Neural crest cell (in vitro differentiated cells): Measurements from ENCODE around the gene MYRF. TPM values are rescaled to one million over a fixed set of nuclear protein-coding genes. Genes with fewer than 3 reads are reported as not detected.

Experiments used
- DNase-seq: peaks from one replicate; pipeline ENCODE4 v3.0.0; 2021; ENCODE audit warnings: low read depth, mixed read lengths, low spot score
- H3K27ac Mint-ChIP-seq: one replicate; pipeline ENCODE4 v1.8.0; 2021; ENCODE audit warnings: mild to moderate bottlenecking, mixed read lengths; ENCODE audit not compliant: unreplicated experiment
- H3K27me3 Mint-ChIP-seq: 2 replicates; pipeline ENCODE4 v1.8.0; 2021; ENCODE audit warnings: low read depth, mild to moderate bottlenecking, mixed read lengths
- H3K36me3 Mint-ChIP-seq: 2 replicates; pipeline ENCODE4 v1.8.0; 2021; ENCODE audit warnings: low read depth, mild to moderate bottlenecking, mixed read lengths
- H3K4me1 Mint-ChIP-seq: 2 replicates; pipeline ENCODE4 v1.8.0; 2021; ENCODE audit warnings: mixed read lengths
- H3K4me3 Mint-ChIP-seq: one replicate; pipeline ENCODE4 v1.8.0; 2021; ENCODE audit warnings: mild to moderate bottlenecking, mixed read lengths
- H3K9me3 Mint-ChIP-seq: 2 replicates; pipeline ENCODE4 v1.8.0; 2021; ENCODE audit warnings: mixed read lengths
- total RNA-seq: library from RNA; stranded (reverse); gene quantifications from 2 replicates; pipeline ENCODE4 v1.2.1, GENCODE V29; 2021
- TF ChIP-seq, protein P1 (sequence below): fragments of 200-600 bp; sonication (generic); conservative IDR thresholded peaks from 2 replicates; pipeline ENCODE4 v1.5.0; 2021; ENCODE audit warnings: antibody characterized with exemption, mild to moderate bottlenecking

Gene MYRF
- total RNA-seq, 1 donor from 2014 or later, result 3.5 TPM

DNA sequence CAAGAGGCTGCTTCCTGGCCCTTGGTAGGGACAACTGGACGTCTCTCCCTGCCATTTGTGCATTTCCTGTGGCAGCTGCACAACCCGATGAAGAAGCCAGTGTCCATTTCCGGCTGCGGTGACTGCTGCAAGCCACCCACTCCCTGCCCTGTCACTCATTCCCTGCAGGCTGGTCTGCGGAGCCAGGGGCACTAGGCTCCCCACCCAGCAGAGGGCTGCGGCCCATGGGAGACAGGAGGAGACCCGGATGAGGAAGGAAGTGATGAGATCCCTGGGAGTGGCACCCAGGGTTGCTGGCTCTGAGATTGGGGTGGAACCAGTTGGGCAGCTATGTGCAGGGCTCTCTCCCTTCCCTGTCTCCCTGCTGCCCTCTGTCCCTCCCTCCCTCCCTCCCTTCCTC is 10.0 kb upstream of the MYRF start:
- peaks cover 4% of the 10 kb centered on the region for H3K27me3 Mint-ChIP-seq
- H3K36me3 Mint-ChIP-seq, result peaks cover 3% of the 10 kb centered on the region
- no peak overlapping the region for H3K27ac Mint-ChIP-seq
- TF ChIP-seq, protein P1, sequence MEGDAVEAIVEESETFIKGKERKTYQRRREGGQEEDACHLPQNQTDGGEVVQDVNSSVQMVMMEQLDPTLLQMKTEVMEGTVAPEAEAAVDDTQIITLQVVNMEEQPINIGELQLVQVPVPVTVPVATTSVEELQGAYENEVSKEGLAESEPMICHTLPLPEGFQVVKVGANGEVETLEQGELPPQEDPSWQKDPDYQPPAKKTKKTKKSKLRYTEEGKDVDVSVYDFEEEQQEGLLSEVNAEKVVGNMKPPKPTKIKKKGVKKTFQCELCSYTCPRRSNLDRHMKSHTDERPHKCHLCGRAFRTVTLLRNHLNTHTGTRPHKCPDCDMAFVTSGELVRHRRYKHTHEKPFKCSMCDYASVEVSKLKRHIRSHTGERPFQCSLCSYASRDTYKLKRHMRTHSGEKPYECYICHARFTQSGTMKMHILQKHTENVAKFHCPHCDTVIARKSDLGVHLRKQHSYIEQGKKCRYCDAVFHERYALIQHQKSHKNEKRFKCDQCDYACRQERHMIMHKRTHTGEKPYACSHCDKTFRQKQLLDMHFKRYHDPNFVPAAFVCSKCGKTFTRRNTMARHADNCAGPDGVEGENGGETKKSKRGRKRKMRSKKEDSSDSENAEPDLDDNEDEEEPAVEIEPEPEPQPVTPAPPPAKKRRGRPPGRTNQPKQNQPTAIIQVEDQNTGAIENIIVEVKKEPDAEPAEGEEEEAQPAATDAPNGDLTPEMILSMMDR, result no peak
- no peak overlapping the region for H3K4me3 Mint-ChIP-seq
- H3K4me1 Mint-ChIP-seq, result peaks cover 4% of the 10 kb centered on the region
- H3K9me3 Mint-ChIP-seq, result no peaks in the 10 kb centered on the region
- no peak for DNase-seq

- Mint-ChIP-seq H3K27ac (no peak overlapping the region), H3K4me3 (no peak overlapping the region), H3K9me3 (no peaks in the 10 kb centered on the region), H3K36me3 (peaks cover 3% of the 10 kb centered on the region), H3K27me3 (peaks cover 4% of the 10 kb centered on the region), H3K4me1 (peaks cover 9% of the 10 kb centered on the region)
- TF ChIP-seq, protein P1, result no peak
- no peak for DNase-seq
Measured at GRCh38 chr11:61743486-61744095, 8.8 kb upstream of the MYRF start.

- H3K4me1 Mint-ChIP-seq, result peaks cover 15% of the 10 kb centered on the region
- H3K9me3 Mint-ChIP-seq, result no peaks in the 10 kb centered on the region
- H3K4me3 Mint-ChIP-seq, result no peak overlapping the region
- H3K36me3 Mint-ChIP-seq, result peaks cover 3% of the 10 kb centered on the region
- H3K27me3 Mint-ChIP-seq, result peaks cover 6% of the 10 kb centered on the region
- peak overlapping the region; percentile 35 for H3K27ac Mint-ChIP-seq
- TF ChIP-seq, protein P1, result no peak
- DNase-seq, result no peak
Measured at GRCh38 chr11:61744181-61744580, 8.3 kb upstream of the MYRF start.

DNA sequence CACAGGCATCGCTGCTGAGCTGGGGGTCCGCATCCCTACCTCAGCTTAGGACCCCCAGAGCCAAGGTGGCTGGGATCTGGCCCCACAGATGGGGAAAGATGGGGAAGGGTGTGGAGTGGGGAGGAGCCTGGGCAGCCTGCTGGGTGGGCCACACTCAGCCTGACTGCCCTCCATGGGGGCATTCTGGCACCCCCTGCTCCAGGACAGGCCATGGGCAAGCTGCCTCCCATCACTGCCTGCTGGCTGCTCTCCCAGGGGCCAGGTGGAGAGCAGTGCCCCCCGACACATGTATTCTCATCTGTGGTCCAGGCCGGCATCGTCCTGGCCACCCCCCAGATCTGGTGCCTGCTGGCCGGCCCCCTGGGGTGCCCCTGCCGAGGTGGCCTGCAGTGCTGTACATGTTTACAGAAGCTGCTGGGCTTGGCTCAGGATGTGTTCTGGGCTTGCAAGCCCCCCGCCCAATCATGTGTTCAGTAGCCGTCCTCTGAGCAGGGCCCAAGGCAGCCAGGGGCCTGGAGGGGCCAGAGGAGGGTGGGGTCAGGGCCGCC is 7.8 kb upstream of the MYRF start:
- no peak overlapping the region for H3K4me3 Mint-ChIP-seq
- TF ChIP-seq, protein P1, result no peak
- DNase-seq, result no peak
- no peak overlapping the region for H3K27ac Mint-ChIP-seq
- peaks cover 20% of the 10 kb centered on the region for H3K4me1 Mint-ChIP-seq
- H3K9me3 Mint-ChIP-seq, result no peaks in the 10 kb centered on the region
- peaks cover 11% of the 10 kb centered on the region for H3K27me3 Mint-ChIP-seq
- H3K36me3 Mint-ChIP-seq, result peaks cover 3% of the 10 kb centered on the region

DNA sequence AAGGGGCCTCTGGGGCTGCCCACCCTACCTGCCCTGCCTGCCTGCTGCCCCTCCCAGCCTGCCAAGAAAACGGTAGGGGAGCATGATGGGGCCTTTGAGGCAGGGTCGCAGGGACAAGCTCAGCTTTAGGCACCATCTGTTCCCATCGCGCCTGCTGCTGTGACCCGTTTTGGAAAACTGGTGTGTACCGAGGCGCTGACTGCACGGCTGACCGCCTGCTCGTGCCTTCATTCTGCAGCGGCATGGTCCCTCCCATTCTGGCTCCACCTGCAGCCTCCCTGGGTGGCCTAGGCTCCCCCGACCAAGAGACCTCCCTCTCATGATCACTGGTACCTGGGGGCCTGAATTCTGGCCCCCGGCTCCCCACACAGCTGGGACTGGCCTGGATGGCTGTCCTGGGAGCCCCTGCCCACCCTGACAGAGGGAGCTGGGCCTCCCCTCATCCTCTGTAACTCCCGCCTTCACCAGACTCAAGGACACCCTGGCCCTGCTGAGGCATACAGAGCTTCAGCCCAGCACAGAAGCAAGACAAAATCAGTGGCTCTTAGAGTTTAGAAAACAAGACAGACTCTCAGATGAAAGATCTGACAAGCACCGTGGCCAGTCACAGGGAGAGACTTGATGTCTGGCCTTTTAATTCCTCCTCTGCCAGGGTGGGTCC is 6.5 kb upstream of the MYRF start:
- no peak for DNase-seq
- no peak overlapping the region for H3K27ac Mint-ChIP-seq
- H3K4me1 Mint-ChIP-seq, result peaks cover 22% of the 10 kb centered on the region
- peaks cover 3% of the 10 kb centered on the region for H3K36me3 Mint-ChIP-seq
- peak overlapping the region; percentile 66 for H3K4me3 Mint-ChIP-seq
- H3K9me3 Mint-ChIP-seq, result no peaks in the 10 kb centered on the region
- peaks cover 19% of the 10 kb centered on the region for H3K27me3 Mint-ChIP-seq
- TF ChIP-seq, protein P1, result no peak
